Measurements from ENCODE around the gene PIGBOS1. TPM values are rescaled to one million over a fixed set of nuclear protein-coding genes. Genes with fewer than 3 reads are reported as not detected.

Gene PIGBOS1
- total and polyA plus RNA-seq, 7 experiments from 2014 or later, result 8.8 to 49.8 (median 19.2) TPM

DNA sequence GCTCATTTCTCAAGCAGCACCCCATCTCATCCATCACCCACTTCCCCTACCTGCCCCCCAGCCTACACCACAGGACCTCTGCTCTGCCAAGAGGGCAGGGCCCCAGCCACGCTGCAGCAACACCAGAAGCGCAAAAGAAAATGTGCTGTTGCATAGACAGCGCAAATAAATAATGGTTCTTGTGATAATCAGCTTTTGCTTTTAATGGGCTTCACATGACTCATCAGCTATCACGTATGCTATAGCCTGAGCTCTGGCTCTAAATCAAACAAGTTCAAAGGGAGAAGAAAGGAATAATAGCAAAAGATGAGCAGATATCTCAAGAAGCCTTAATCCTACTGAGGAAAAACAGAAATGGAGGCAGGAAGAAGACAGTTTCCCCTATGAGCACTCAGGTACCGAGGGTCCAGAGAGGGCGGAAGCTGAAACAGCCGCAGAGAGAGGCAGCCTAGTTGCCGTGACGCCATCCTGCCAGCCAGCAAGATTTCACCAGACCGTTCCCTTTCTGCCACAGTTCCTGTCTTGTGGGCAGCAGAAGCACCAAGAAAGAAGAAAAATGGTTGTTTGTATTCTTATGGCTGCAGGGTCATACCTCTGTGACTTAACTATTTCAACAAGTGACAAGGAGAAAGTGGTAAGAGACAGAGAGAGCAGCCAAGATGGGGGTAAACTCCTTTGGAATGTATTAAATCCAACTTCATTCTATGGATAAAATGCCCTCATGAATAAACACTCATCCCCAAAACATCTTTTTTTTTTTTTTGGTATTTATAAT is 51.3 kb downstream of the PIGBOS1 start:
- Histone ChIP-seq H3K9me3 (ENCODE audit: control insufficient read depth in 2 of 3, low read length in 3 of 3) (no peaks in the 10 kb centered on the region), H3K27me3 (ENCODE audit: control insufficient read depth in 2 of 2, insufficient read depth in 2 of 2, low read length in 2 of 2) (no peaks in the 10 kb centered on the region), H3K4me3 (ENCODE audit: low read length) (peak overlapping the region; percentile 52), H3K4me1 (ENCODE audit: control insufficient read depth in 2 of 2, insufficient read depth in 2 of 2, low read length in 2 of 2) (peaks cover 19 to 71% of the 10 kb centered on the region in 2 donors), H3K27ac (ENCODE audit: low read depth, low read length) (peak overlapping the region; percentile 70), H3K36me3 (ENCODE audit: control insufficient read depth in 2 of 3, insufficient read depth in 3 of 3, low read length in 3 of 3) (no peaks in the 10 kb centered on the region)
- no peaks in the 10 kb centered on the region for H3K9me3 Mint-ChIP-seq
- ATAC-seq (peak; percentile 96), DNase-seq (peak; percentile 42 to 75 (median 68))
- peak overlapping the region; percentile 71 to 85 (median 79) for H3K4me3 Mint-ChIP-seq
- H3K27me3 Mint-ChIP-seq, result no peaks in the 10 kb centered on the region
- ChIA-PET POLR2A (interaction anchor here (0.6 to 3.3 kb wide), 17 partner anchors 9 to 75 kb away, joined by 3 to 16 read pairs (median 5); partner anchors contain the start of genes PIGB, PIGBOS1 and RSL24D1), CTCF (interaction anchor here (0.8 to 1.4 kb wide), 4 partner anchors 17 to 51 kb away, joined by 3 to 5 read pairs (median 4); no protein-coding TSS in a partner anchor)
- H3K36me3 Mint-ChIP-seq, result peaks cover 0 to 42% (median 26%) of the 10 kb centered on the region in 5 donors
- H3K4me1 Mint-ChIP-seq, result peaks cover 33 to 58% (median 45%) of the 10 kb centered on the region in 7 donors
- intact Hi-C loops (cut with micrococcal nuclease), result loop anchor here (1.0 to 2.0 kb wide), 7 partner anchors 9 to 70 kb away; partner anchors contain the start of gene RAB27A (in 1 of the 2)
- H3K27ac Mint-ChIP-seq, result peak overlapping the region; percentile 85 to 97 (median 92)

Other genes starting within 250 kb of the PIGBOS1 start
- gene RSL24D1, start 122.2 kb downstream of the PIGBOS1 start, total RNA-seq, result 100 to 1,000 TPM in 4 of 5 experiments, 10 to 100 TPM in 1; 75.9 to 128 (median 110) TPM
- 100 to 1,000 TPM in 1 of 2 donors, 10 to 100 TPM in 1; 65.0 to 119 TPM for gene RSL24D1, start 122.2 kb downstream of the PIGBOS1 start, polyA plus RNA-seq
- gene RAB27A, start 29.3 kb downstream of the PIGBOS1 start, total RNA-seq, result 10 to 100 TPM; 17.1 to 69.9 (median 20.7) TPM
- 10 to 100 TPM; 17.6 to 25.4 TPM for gene RAB27A, start 29.3 kb downstream of the PIGBOS1 start, polyA plus RNA-seq
- gene PIGB, start 99 bp upstream of the PIGBOS1 start, total RNA-seq, result 10 to 100 TPM; 21.4 to 30.2 (median 24.3) TPM
- gene PIGB, start 99 bp upstream of the PIGBOS1 start, polyA plus RNA-seq, result 10 to 100 TPM; 11.9 to 21.0 TPM
- 10 to 100 TPM; 17.9 to 40.9 (median 28.4) TPM for gene CCPG1, start 89.2 kb upstream of the PIGBOS1 start, total RNA-seq
- gene CCPG1, start 89.2 kb upstream of the PIGBOS1 start, polyA plus RNA-seq, result 10 to 100 TPM; 25.8 to 31.0 TPM
- gene PIERCE2, start 89.4 kb upstream of the PIGBOS1 start, total RNA-seq, result under 1 TPM in 1 of 5 experiments, not detected in 4; 0.42 TPM
- 1 to 10 TPM in 1 of 2 donors, not detected in 1; 1.3 TPM for gene PIERCE2, start 89.4 kb upstream of the PIGBOS1 start, polyA plus RNA-seq
- 1 to 10 TPM in 2 of 5 experiments, under 1 TPM in 2, not detected in 1; 0.27 to 1.3 (median 0.82) TPM for gene DNAAF4, start 189.1 kb upstream of the PIGBOS1 start, total RNA-seq
- under 1 TPM in 1 of 2 donors, not detected in 1; 0.50 TPM for gene DNAAF4, start 189.1 kb upstream of the PIGBOS1 start, polyA plus RNA-seq